Neuronal stem cell (in vitro differentiated cells): Measurements from ENCODE around the gene SPATA17. TPM values are rescaled to one million over a fixed set of nuclear protein-coding genes. Genes with fewer than 3 reads are reported as not detected.
"Not testable (repeated sequence)": the region's sequence is repeated elsewhere in the genome, so short reads cannot be mapped to it uniquely, and the experiment has no call there.

Source experiments
- DNase-seq: peaks from one replicate; pipeline ENCODE4 v3.0.0-alpha.2; 2013; ENCODE audit warnings: low spot score
- H2AFZ ChIP-seq: one replicate; pipeline ENCODE4 v1.6.1; 2013; ENCODE audit warnings: mild to moderate bottlenecking, low read length, inconsistent platforms
- H2AK5ac ChIP-seq: 2 replicates; pipeline ENCODE4 v1.6.1; 2013; ENCODE audit warnings: low read depth, mild to moderate bottlenecking, inconsistent platforms, low read length, moderate library complexity, mixed read lengths
- H2BK120ac ChIP-seq: 2 replicates; pipeline ENCODE4 v1.6.1; 2013; ENCODE audit warnings: low read depth, mild to moderate bottlenecking, inconsistent platforms, low read length, moderate library complexity, mixed read lengths
- H2BK12ac ChIP-seq: one replicate; pipeline ENCODE4 v1.6.1; 2013; ENCODE audit warnings: low read length, inconsistent platforms
- H2BK15ac ChIP-seq: 2 replicates; pipeline ENCODE4 v1.6.1; 2013; ENCODE audit warnings: mild to moderate bottlenecking, low read length, inconsistent platforms, mixed read lengths
- H2BK5ac ChIP-seq: one replicate; pipeline ENCODE4 v1.6.1; 2013; ENCODE audit warnings: inconsistent platforms, mild to moderate bottlenecking, low read length, moderate library complexity
- H3K14ac ChIP-seq: one replicate; pipeline ENCODE4 v1.6.1; 2013; ENCODE audit warnings: low read length, inconsistent platforms
- H3K18ac ChIP-seq: 2 replicates; pipeline ENCODE4 v1.6.1; 2013; ENCODE audit warnings: low read length, inconsistent platforms
- H3K23ac ChIP-seq: 2 replicates; pipeline ENCODE4 v1.6.1; 2013; ENCODE audit warnings: low read depth, mild to moderate bottlenecking, mixed read lengths, low read length, inconsistent platforms; ENCODE audit not compliant: poor library complexity
- H3K27ac ChIP-seq: replicated peaks from 3 replicates; pipeline ENCODE4 v1.5.1; 2013; ENCODE audit warnings: low read length, inconsistent platforms
- H3K27me3 ChIP-seq, 3 experiments: 2 replicates each; pipeline ENCODE4 v1.6.1; 2013; ENCODE audit warnings: low read length in 3 of 3, mild to moderate bottlenecking in 2 of 3, inconsistent platforms in 1 of 3, low read depth in 1 of 3, mixed read lengths in 1 of 3, moderate library complexity in 1 of 3; ENCODE audit not compliant: control insufficient read depth in 3 of 3, insufficient read depth in 3 of 3
- H3K36me3 ChIP-seq, 2 donors: replicated peaks in 1 of 2; 2 replicates each; pipeline ENCODE4 v1.6.1; 2013; ENCODE audit warnings: low read length in 2 of 2; ENCODE audit not compliant: control insufficient read depth in 2 of 2, insufficient read depth in 2 of 2
- H3K4ac ChIP-seq: 2 replicates; pipeline ENCODE4 v1.6.1; 2013; ENCODE audit warnings: inconsistent platforms, mild to moderate bottlenecking, low read length, moderate library complexity
- H3K4me1 ChIP-seq, 2 donors: 1 replicate in 1 of 2; 2 replicates in 1 of 2; pipeline ENCODE4 v1.6.1; 2013; ENCODE audit warnings: low read length in 2 of 2, low read depth in 1 of 2; ENCODE audit not compliant: control insufficient read depth in 2 of 2, insufficient read depth in 1 of 2
- H3K4me2 ChIP-seq: one replicate; pipeline ENCODE4 v1.6.1; 2013; ENCODE audit warnings: mild to moderate bottlenecking, low read length, inconsistent platforms; ENCODE audit not compliant: insufficient read depth, poor library complexity, severe bottlenecking
- H3K4me3 ChIP-seq, 2 donors: 2 replicates each; pipeline ENCODE4 v1.5.1; 2013; ENCODE audit warnings: low read length in 2 of 2, mild to moderate bottlenecking in 2 of 2, inconsistent platforms in 1 of 2, moderate library complexity in 1 of 2
- H3K79me1 ChIP-seq: one replicate; pipeline ENCODE4 v1.6.1; 2013; ENCODE audit warnings: low read depth, mild to moderate bottlenecking, inconsistent platforms, low read length, moderate library complexity
- H3K9ac ChIP-seq: one replicate; pipeline ENCODE4 v1.6.1; 2013; ENCODE audit warnings: mild to moderate bottlenecking, low read depth, low read length, inconsistent platforms; ENCODE audit not compliant: poor library complexity
- H3K9me3 ChIP-seq, 2 donors: replicated peaks in 1 of 2; 2 replicates each; pipeline versions ENCODE3 to v1.6.1; 2013; ENCODE audit warnings: low read length in 2 of 2, mild to moderate bottlenecking in 2 of 2, inconsistent platforms in 1 of 2, low read depth in 1 of 2, mixed read lengths in 1 of 2, moderate library complexity in 1 of 2; ENCODE audit not compliant: control insufficient read depth in 2 of 2, insufficient read depth in 1 of 2
- H4K8ac ChIP-seq: one replicate; pipeline ENCODE4 v1.6.1; 2013; ENCODE audit warnings: low read depth, mild to moderate bottlenecking, inconsistent platforms, low read length, moderate library complexity
- H4K91ac ChIP-seq: one replicate; pipeline ENCODE4 v1.6.1; 2013; ENCODE audit warnings: low read length, low read depth, mild to moderate bottlenecking, inconsistent platforms; ENCODE audit not compliant: poor library complexity
- WGBS, 2 donors: extraction: QIAGEN DNeasy Blood & Tissue Kit; methylation state at CpG; one replicate each; pipeline ENCODE4 v1.1.7; 2013; ENCODE audit warnings: missing lambda C conversion rate in 2 of 2, mixed read lengths in 1 of 2; ENCODE audit not compliant: insufficient read length in 2 of 2, insufficient replicate concordance in 1 of 2; ENCODE audit errors: extremely low coverage in 2 of 2; 5-methylcytosine and 5-hydroxymethylcytosine counted together
- polyA plus RNA-seq, 2 experiments: library from polyadenylated mRNA; stranded (reverse); fragments of 200-250 nt; gene quantifications; one replicate each; pipeline ENCODE4 v1.2.3, GENCODE V29; 2013

SPATA17 gene, protein sequence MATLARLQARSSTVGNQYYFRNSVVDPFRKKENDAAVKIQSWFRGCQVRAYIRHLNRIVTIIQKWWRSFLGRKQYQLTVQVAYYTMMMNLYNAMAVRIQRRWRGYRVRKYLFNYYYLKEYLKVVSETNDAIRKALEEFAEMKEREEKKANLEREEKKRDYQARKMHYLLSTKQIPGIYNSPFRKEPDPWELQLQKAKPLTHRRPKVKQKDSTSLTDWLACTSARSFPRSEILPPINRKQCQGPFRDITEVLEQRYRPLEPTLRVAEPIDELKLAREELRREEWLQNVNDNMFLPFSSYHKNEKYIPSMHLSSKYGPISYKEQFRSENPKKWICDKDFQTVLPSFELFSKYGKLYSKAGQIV
- polyA plus RNA-seq (2013, experiment 1 of 2), result 2.5 TPM
- polyA plus RNA-seq (2013, experiment 2 of 2), result 2.9 TPM

DNA sequence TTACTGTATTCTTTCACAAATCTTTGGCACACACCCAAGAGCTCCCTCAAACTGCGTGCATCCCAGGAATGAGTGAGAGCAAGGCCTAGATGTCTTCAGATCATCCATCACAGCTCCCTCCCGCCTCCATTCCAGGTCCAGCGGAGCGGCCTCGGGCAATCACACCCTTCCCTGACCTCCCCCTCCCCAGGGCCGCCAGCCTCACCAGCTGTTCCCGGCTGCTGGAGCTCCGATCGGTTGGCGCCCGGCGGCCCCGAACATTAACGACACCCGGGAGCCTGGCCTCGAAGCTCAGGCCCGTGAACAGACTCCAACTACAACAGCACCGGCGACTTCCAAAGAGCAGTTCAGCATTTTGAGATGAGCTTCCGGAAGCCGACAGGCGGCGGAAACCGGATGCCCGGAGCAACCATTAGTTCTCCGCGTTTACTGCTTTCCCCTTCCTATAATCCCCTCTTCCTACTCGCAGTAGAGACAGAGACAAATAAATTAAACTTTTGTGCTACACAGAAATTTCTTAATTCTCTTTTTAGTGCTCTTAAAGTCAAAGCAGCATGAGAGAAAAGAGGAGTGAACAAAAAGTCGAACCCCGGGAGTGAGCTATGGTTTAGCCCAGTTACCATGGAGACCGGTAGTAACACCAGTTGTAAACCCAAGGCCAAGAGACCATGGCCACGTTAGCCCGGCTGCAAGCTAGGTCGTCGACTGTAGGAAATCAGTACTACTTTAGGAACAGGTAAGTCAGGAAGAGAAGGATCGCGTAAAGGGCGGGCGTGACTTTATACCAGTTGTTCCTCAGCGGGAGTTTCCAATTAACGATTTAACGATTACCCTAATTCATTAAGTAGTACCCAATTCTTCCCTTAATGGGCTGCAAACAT lies at the start of gene SPATA17, which contains the start of gene GPATCH2:
Gene SPATA17, plus strand, starts transcription at position 634 of the 881 bp plus-strand sequence. Its CDS starts 35 bp downstream, at position 669.
Gene GPATCH2, minus strand, starts transcription at position 380 of the 881 bp plus-strand sequence. Its CDS starts 119 bp downstream, at position 261.
- H4K8ac ChIP-seq, result no peak within 1 kb of the TSS
- no CpG with 5 or more reads among the region's 42 CpGs for WGBS, 2 donors
- H3K36me3 ChIP-seq, result no peaks in the 10 kb centered on the region
- no peak within 1 kb of the TSS for H2BK120ac ChIP-seq
- no peaks in the 10 kb centered on the region for H3K79me1 ChIP-seq
- peak within 1 kb of the TSS; percentile 91 for H2AFZ ChIP-seq
- peak; percentile 90 for DNase-seq
- H3K4ac ChIP-seq, result no peak within 1 kb of the TSS
- no peaks in the 10 kb centered on the region for H3K9me3 ChIP-seq
- H3K23ac ChIP-seq, result no peak within 1 kb of the TSS
- H2BK15ac ChIP-seq, result no peak within 1 kb of the TSS
- H3K14ac ChIP-seq, result no peak within 1 kb of the TSS
- H3K4me3 ChIP-seq, result peak within 1 kb of the TSS; percentile 82 to 95
- peak within 1 kb of the TSS; percentile 88 for H3K18ac ChIP-seq
- H2AK5ac ChIP-seq, result no peak within 1 kb of the TSS
- peaks cover 2 to 7% of the 10 kb centered on the region in 2 donors for H3K4me1 ChIP-seq
- H4K91ac ChIP-seq, result no peak within 1 kb of the TSS
- no peak within 1 kb of the TSS for H2BK12ac ChIP-seq
- H3K9ac ChIP-seq, result peak within 1 kb of the TSS; percentile 78
- no peak within 1 kb of the TSS for H2BK5ac ChIP-seq
- no peaks in the 10 kb centered on the region for H3K27me3 ChIP-seq
- no peak within 1 kb of the TSS for H3K27ac ChIP-seq
- H3K4me2 ChIP-seq, result peak within 1 kb of the TSS; percentile 56

DNA sequence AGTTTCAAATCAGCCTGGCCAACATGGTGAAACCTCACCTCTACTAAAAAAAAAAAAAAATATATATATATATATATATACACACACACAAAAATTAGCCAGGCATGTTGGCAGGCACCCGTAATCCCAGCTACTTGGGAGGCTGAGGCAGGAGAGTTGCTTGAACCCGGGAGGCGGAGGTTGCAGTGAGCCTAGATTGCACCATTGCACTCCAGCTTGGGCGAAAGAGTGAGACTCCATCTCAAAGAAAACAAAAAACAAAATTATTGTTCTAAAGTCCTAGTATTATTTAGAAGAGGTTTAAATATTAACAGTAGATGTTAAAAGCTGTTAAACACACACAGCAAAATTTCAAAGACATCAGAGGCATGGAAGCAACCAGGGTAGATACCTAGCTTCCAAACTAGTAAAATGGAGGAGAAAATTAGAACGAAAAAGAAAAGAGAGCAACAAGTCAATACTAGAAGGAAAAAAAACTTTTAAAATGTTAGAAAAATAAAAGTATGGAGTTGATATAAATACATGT lies 46.8 kb upstream of the SPATA17 start:
- not testable (repeated sequence) for H3K9me3 ChIP-seq, H3K27ac ChIP-seq

DNA sequence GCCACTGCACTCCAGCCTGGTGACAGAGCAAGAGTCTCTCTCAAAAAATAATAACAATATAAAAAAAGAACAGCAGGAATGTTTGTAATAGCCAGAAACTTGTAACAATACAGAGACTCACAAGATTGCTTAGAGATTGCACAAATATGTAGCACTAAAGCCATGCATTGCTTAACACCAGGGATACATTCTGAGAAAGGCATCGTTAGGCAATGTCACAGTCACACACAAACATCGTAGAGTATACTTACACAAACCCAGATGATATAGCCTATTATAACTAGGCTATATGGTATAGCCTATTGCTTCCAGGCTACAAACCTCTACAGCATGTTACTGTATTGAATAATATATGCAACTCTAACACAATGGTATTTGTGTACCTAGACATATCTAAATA lies 45.6 kb upstream of the SPATA17 start:
- Histone ChIP-seq H3K4ac (no peak overlapping the region), H3K27ac (no peak overlapping the region), H2BK120ac (no peak overlapping the region), H2AK5ac (no peak overlapping the region), H3K23ac (no peak overlapping the region), H2BK12ac (no peak overlapping the region), H2BK5ac (no peak overlapping the region), H3K4me1 (peaks cover 0 to 2% of the 10 kb centered on the region in 2 donors), H3K27me3 (no peaks in the 10 kb centered on the region), H4K91ac (no peak overlapping the region), H2AFZ (no peak overlapping the region), H3K79me1 (no peaks in the 10 kb centered on the region), H3K9ac (no peak overlapping the region), H2BK15ac (no peak overlapping the region), H3K14ac (no peak overlapping the region), H3K36me3 (peaks cover 0 to 26% of the 10 kb centered on the region in 2 donors), H4K8ac (no peak overlapping the region), H3K4me3 (no peak overlapping the region), H3K4me2 (no peak overlapping the region), H3K18ac (no peak overlapping the region), H3K9me3 (no peaks in the 10 kb centered on the region)
- WGBS, 2 donors, result no CpG with 5 or more reads among the region's 2 CpGs
- no peak for DNase-seq

More for the DNA sequence above, 46.8 kb upstream of the SPATA17 start:
- not testable (repeated sequence) for H4K8ac ChIP-seq, H2AK5ac ChIP-seq, H2AFZ ChIP-seq, H3K4ac ChIP-seq, H3K23ac ChIP-seq, H3K18ac ChIP-seq, H3K9ac ChIP-seq, H3K4me1 ChIP-seq, H3K4me3 ChIP-seq, H2BK12ac ChIP-seq, H3K27me3 ChIP-seq, H2BK5ac ChIP-seq, H3K4me2 ChIP-seq, H3K14ac ChIP-seq, H3K79me1 ChIP-seq, H2BK120ac ChIP-seq, H4K91ac ChIP-seq, DNase-seq, H2BK15ac ChIP-seq
- H3K36me3 ChIP-seq, result peaks cover 0 to 26% of the 10 kb centered on the region in 2 donors
- no CpG with 5 or more reads among the region's 5 CpGs for WGBS, 2 donors
